ENCODE measurements around the gene NPEPL1.
"Not testable (repeated sequence)": the region's sequence is repeated elsewhere in the genome, so short reads cannot be mapped to it uniquely, and the experiment has no call there.

The NPEPL1 gene, protein sequence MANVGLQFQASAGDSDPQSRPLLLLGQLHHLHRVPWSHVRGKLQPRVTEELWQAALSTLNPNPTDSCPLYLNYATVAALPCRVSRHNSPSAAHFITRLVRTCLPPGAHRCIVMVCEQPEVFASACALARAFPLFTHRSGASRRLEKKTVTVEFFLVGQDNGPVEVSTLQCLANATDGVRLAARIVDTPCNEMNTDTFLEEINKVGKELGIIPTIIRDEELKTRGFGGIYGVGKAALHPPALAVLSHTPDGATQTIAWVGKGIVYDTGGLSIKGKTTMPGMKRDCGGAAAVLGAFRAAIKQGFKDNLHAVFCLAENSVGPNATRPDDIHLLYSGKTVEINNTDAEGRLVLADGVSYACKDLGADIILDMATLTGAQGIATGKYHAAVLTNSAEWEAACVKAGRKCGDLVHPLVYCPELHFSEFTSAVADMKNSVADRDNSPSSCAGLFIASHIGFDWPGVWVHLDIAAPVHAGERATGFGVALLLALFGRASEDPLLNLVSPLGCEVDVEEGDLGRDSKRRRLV

DNA sequence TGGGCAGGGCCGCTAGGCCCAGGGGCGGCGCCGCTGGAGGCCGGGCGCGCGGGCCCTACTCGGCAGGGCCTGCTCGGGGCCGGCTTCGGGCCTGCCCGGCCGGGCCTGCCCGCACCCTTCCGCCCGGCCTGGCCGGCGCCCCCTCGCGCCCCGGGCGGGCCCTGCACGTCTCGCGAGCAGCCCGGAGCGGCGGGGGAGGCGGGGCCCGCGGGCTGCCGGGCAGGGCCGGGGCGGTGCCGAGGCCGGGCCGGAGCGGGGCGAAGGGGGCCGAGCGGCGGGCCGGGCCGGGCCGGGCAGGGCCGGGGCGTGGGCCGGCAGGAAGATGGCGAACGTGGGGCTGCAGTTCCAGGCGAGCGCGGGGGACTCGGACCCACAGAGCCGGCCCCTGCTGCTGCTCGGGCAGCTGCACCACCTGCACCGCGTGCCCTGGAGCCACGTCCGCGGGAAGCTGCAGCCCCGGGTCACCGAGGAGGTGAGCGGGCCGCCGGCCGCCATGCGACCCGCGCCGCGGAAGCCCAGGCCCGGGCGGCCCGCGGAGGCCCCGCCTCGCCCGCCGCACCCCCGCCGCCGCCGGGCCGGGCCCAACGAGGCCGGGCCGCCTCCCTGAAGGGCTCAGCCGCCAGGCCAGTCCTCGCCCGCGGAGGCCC, at the start of gene NPEPL1:
TSS of gene NPEPL1 (plus strand) at position 222 of the 647 bp plus-strand sequence. CDS start at position 323, 101 bp downstream.
- peak; percentile 53 for DNase-seq

DNA sequence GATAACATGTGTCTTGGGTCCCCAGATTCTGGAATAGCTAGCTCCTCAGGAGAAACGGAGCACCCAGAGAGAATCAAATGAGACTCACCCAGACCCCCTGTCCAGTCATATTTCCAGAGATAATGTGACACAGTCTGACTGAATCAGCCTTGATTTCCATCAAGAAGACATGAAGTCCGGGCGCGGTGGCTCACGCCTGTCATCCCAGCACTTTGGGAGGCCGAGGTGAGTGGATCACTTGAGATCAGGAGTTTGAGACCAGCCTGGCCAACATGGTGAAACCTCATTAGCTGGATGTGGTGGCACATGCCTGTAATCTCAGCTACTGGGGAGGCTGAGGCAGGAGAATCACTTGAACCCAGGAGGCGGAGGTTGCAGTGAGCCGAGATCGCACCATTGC, 49.7 kb upstream of the NPEPL1 start:
- not testable (repeated sequence) for DNase-seq

DNA sequence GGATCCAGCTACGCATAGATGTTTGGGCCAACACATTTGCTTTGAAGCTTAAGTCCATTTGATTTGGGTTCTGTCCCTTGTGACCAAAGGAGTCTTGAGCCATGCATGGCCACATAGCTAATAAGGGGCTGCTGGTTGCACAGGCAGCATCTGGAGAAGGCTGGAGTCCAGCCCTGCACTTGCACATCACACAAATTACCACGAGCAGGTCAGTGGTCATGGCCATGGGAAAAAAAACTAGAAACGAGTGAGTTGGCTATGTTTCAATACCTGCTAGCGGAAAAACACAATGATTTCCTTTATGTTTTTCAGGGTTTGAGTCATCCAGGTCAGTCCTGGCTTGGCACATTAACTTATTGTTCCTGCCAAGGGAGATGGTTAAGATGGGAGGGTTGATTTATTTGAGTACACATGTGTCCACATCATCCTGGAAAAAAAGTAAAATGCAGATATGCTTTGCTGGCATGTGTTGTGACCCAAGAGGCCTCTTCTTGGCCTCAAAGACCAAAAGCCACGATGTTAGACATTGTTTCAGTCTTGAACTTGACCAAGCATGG, 47.1 kb upstream of the NPEPL1 start:
- peak; percentile 78 for DNase-seq

DNA sequence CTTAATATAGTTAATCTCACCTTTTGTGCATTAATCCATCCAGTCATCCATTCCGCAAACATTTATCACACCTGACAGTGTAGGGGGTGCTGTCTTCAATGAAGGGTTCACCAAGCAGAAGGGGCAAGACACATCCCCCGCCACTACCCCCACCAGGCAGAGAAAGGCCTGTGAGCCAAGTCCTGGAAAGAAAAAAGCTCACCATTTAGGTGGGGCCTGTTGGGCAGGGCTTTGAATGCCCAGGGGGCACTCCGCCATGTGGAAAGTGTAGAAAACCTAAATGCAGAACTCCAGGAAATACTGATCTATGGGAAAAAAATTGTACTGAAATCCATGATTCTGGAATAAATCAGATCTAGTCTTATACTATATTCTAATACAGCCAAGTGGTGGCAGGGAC, 46.3 kb upstream of the NPEPL1 start:
- DNase-seq, result no peak

DNA sequence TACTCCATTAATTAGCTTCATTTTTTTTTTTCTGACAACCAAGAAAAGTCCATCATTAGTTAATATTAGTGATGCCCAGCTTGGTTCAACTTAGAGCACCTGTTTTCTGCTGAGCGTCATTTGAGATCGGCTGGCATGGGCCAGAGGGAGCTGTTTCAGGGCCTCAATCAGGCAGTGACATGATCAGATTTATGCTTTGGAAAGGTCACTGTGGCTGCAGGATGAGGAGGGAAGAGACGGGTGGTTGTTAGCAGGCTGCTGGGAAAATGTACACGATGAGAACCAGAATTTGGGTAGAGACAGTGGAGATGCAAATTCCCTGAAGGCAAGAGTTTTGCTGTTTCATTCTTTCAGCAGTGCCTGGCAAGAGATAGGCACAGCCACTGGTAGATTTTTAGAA, 45.9 kb upstream of the NPEPL1 start:
- no peak for DNase-seq

DNA sequence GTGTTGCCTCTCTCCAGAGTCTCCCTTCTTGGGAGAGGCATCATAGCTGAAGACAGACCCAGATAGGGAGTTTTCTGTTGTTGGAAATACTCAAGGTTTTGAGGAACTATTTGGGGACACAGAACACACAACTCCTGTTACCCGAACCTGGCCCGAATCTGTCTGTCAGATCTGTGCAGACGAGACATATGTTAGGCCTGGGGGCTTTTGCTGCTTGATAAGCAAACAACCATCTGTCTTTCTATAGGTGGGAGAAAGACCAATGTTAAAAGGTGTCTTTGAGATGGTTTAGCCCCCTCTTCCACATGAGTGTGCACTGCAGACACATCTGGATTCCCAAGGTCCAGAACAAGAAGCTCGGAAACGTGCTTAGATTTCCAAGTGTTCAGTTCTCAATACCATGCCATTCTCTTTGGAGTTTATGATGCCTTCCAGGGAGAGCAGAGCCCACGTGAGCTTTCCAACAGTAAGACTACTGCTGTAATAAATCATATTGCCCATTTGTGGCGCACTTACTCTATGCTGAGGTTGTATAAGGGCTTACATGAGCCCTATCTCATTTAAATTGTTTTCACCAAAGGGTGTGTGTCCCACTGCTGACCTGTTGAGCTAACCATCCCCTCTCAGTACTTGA, 45.3 kb upstream of the NPEPL1 start:
- DNase-seq, result no peak

DNA sequence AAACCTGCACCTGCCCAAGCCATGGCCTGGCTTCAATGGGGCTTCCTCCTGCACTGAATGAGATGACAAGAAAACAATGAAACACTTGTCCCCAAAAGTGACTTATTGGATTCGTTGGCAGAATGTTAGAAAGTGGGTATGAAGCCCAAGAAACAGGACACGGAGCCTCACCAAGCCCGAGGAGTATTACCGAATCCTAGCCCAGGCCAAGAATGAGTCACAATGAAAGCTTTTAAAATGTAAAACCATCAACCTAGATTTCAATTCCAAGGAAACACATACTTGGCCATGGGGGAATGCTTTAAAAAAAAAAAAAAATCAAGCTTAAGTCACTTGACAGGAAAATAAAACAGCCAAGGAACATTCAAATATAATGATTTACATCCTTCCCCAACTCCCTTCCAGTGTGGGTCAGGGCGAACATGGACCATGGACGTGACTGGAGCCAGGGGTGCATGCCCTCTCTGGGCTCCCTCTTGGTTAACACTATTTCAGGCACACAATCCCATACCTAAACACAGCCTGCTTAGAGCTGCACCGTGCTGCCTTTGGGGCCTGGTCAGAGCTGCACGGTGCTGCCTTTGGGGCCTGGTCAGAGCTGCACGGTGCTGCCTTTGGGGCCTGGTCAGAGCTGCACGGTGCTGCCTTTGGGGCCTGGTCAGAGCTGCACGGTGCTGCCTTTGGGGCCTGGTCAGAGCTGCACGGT, 44.7 kb upstream of the NPEPL1 start:
- no peak for DNase-seq

DNA sequence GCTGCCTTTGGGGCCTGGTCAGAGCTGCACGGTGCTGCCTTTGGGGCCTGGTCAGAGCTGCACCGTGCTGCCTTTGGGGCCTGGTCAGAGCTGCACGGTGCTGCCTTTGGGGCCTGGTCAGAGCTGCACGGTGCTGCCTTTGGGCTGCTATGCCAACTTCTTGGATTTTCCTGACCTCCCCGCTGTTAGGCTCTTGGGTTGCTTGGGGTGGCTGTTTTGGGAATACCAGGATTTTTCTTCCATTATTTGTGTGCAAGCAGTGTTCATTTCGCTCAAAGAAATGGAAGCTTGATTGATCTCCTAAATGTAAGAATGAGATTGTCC, 44.1 kb upstream of the NPEPL1 start:
- not testable (repeated sequence) for DNase-seq

DNA sequence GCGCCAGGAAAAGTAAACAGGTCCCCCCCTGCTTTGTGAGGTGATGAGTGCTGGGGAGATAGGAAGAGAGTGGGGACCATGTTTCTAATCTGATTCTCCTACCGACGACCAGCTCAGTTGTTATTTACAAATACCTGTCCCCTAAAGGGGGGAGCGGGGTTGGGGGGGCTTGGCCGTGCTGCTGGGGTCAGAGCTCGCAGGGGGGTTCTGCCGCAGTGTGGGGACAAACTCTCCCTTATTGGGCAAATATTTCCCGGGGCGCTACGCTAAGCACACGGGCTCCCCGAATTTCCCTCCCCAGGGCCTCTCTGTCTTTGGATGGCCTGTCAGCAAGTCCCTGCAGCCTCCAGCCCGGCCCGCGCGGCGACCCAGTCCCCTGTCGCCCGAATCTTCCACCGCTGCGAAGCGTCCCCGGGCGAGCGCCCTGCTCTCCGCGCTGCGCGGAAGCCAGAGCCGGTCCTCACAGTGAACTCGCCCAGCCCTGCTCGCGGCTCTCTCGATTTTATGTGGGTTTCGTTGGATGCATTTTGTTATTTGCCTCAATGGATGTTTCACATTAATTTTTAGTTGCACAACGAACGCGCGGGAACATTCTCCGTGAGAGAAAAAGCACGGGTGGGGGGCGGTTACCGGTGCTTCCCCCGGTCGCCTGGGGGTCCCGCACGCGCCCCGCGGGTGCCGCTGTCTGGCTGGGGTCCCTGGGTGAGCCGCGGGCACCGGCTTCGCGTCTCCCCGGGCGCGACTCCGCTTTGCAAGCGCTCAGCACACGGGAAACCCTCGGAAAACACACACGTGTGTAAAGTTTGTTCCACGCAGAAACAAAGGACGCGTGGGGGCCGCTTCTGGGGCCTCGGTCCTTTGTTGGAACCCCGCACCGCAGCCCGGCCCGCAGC, 43.1 kb upstream of the NPEPL1 start:
- DNase-seq, result no peak

DNA sequence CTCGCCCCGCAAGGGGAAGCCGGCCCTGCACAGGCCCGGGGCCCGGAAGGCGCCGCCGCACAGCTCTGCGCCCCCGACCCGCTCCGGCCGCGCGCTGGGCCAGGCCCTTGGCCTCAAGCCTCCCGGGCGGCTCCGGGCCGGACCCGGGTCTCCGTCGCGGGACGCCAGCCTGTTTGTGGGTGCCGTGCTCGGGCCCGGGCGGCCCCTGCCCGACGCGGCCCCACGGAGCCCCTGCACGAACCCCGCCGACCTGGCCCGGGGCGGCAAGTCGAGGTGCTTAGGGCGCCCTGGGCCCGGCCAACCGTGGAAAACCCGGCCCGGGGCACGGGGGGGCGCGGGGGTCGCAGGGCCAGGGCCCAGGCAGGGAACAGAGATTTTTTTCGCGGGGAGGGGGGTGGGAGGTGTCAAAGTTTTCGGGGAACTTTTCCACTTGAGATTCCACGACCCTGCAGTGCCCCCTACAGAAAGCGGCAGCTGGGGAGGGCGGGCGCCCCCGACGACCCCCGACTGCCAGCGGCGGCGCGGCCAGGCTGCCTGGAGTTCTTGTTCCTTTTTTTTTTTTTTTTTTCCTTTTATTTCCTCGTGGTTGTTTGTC, 42.3 kb upstream of the NPEPL1 start:
- no peak for DNase-seq

DNA sequence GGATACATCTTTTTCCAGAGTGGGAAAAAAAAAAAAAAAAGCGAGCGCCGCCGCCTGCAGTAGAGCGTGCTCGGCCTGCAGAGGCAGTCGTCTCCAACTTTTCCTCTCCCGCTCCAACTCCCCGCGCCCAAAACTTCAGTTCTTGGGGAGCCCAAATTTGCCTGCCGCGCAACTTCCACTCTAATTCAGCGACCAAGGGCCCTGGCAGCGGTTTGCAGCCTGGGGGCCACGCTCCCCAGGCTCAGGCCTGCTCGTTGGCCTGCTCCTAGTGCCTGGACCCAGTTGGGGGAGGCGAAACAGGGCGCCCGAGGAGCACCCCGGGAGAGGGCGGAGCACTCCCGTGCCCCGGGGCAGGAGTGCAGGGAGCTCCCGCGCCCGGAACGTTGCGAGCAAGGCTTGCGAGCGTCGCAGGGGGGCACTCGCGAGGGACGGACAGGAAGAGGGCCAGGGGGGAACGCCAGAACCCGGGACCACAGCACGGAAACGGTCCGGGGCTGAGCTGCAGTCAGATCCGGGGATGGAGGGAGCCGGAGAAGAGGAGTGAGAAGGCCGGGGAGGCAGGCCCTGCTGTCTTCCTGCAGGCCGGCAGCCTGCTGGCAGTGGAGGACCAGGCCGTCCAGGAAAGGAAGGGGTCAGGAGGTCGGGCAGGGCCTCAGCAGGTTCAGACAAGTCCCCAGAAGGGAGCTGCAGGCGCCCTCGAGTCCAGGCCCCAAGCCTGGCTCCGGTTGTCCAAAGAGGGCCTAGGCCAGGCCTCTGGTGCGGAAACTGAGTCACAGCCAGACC, 41.6 kb upstream of the NPEPL1 start, which contains the start of gene STX16:
TSS of gene STX16 (plus strand) at position 508 of the 783 bp plus-strand sequence. CDS start 724 bp downstream, outside the sequence.
- peak; percentile 72 for DNase-seq

DNA sequence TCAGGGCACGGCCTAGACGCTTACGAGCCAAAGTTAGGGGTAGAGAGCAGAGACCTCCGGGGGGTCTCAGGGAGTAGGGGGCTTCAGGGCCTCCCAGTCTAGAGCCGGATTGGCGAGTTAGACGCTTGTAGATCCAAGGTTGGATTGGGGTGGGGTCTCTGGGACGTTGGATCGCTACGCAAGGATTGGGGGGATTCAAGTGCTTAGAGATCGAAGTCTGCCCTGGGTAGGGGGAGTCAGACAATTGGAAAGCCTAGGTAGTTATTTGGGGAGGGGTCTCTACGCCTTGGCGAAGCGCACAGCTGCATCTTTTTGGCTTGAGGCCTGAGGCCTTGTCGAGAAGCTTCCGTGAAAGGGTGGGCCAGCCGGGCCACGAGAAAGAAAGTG, 41.0 kb upstream of the NPEPL1 start:
- no peak for DNase-seq

DNA sequence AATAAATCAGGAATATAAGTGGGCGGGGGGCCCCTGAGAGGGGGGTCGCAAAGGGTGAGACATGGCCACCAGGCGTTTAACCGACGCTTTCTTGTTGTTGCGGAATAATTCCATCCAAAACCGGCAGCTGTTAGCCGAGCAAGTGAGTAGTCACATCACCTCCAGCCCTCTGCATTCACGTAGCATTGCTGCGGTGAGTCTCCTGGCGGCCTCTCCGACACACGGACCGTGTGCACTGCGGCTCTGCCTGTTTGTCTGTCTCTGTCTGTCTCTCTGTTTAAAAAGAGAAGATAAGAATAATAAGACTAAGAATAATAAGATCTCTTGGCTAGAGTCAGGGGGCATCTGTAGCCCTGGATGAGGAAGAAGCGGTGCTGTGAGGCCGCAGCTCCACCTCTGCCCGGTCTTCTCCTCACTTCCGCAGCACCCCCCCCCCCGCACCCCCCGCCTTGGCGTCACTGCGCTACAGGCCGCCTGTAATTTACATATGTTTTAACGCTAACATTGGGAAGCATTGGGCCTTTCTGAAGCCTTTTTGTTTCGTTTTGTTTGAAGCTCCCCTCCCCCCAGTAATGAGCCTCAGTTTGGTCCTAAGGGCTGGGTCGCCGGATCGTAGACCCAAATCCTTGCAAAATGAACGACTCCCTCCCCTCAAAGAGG, 40.5 kb upstream of the NPEPL1 start:
- DNase-seq, result peak; percentile 61

DNA sequence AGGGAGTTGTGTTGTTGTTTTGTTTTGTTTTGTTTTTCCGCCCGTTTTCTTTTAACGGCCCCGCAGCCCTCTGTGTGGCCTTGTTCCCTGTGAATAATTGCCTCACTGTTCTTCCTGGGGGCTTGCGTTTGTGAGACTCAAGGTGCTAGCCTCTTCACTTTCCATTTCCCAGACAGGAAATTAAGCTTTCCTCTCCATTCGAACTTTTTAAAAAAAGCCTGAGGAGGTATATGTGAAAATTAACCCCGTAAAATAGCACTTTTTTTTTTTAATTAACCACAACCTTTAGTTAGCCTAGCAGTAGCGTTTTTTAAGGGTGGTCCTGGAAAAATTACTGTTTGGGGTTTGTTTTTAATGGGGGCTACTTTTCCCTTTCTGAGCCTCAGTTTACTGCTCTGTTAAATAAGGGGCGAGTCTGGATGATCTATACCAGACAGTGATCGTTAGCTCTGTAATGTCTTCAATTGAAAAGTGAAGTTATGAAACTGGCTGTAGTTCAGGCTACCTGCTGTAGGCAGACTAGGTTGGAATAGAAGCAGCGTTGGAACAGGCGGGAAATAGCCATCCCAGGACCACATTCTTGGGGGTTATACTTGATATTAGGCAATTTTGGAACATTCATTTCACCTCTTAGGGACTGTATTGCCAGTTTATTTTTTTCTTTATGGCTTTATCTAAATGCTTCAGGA, 39.9 kb upstream of the NPEPL1 start:
- no peak for DNase-seq

DNA sequence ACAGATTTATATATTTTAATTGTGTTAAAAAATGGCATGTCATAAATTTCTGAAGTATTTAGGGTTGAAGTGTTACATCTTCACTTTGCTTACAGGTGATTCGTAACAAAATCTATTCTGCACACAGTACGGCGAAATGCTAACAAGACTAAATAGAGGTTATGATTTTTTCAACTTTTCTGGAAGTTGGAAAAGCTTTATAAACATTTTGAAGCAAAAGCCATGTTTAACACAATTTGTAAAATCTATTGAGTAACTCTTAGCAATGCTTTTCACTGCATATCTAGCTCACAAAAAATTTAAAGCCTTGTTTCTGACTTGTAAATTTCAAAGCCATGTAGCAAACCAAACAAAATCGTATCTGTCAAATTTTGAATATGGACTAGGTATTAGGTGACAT, 38.3 kb upstream of the NPEPL1 start:
- no peak for DNase-seq

DNA sequence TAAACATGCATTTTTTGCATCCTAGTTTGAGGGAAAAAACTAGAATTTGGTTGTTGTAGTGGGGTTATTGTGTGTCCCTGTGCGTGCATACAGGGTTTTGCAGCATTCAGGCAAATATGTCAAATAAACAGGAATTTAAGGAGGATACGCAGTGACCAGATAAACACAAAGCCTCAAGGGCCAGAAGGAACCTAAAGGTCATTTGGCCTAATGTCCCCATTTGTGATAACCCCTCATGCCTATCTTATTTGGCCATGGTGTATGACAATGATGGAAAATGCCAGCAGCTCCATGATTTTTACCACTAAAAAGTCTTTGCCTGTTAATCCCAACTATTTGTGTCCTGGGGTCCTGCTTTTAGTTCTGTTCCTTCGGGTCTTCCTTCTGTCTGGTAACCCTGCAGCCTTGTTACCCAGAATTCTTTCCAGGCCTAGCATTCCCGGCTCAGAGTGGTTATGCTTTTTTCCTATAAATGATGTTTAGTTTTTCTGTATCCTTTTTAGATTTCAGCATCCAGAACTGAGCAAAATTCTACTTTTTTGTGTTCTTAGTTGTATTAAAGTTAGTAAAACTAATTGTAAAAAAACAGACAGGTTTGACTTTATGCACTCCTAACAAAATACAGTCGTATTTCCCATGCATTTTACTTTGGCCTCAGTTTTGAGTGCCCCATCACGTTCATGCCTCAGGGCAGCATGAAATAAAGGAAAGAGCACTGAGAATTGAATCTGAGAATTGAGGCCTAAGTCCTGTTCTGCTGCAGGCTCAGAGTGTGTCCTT, 37.1 kb upstream of the NPEPL1 start:
- no peak for DNase-seq

DNA sequence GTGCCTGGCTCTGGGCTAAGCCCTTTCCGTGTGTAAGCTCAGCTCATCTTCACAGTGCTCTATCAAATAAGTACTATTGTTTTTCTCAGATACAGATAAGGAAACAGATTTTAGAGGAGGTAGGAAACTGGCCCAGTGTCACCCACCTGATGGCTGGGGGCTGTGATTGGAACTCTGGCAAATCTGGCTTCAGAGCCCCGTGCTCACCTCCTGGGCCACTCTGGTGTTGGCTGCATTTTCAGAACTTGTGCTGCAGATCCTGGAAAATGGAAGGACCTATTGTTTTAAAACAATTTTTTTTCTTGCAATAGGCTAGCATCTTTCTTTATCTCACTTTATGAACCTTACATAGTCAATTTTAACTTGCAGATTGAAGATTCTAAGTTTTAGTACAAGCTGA, 35.8 kb upstream of the NPEPL1 start:
- DNase-seq, result no peak

DNA sequence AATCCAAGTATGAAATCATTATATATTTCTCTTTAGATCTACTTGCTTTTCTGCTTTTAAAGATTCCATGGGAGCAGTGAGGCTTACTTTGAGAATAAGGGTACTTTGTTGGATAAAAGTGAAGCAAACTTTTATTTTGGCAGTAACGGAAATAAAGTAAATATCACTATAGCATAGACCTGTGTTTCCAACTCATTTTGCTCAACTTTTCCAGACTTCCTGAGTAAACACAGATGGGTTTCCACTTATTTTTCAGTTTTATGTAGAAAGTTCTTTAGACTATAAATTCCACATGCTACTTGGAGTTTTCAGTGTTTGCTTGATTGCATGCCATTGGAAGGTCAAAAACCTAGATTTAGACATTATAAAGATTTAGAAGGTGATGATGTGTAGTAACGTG, 35.3 kb upstream of the NPEPL1 start:
- DNase-seq, result no peak
